SH-SY5Y (cell line): ENCODE results near the gene ASAP2.

ENCODE experiments used
- GATA2 ChIP-seq: IDR thresholded peaks from 2 replicates; pipeline ENCODE4 v1.6.1; 2011; ENCODE audit warnings: mild to moderate bottlenecking, low read depth, low read length
- GATA3 ChIP-seq: IDR thresholded peaks from 2 replicates; pipeline ENCODE4 v1.6.1; 2011; ENCODE audit warnings: low read depth, mild to moderate bottlenecking, low read length, moderate library complexity

GRCh38 chr2:9373047-9373446 is 166.4 kb downstream of the ASAP2 start:
- TF ChIP-seq GATA3 (no peak), GATA2 (no peak)
